Mucosa of gallbladder (tissue), 1 donor: ENCODE data around the gene OR13J1. TPM values are rescaled to one million over a fixed set of nuclear protein-coding genes. Genes with fewer than 3 reads are reported as not detected.
"Not testable (repeated sequence)": the region's sequence is repeated elsewhere in the genome, so short reads cannot be mapped to it uniquely, and the experiment has no call there.

Experiments
- DNase-seq: peaks from one replicate; pipeline ENCODE4 v3.0.0-alpha.2; 2020; ENCODE audit warnings: low spot score
- total RNA-seq: library from RNA; stranded (reverse); gene quantifications from one replicate; pipeline ENCODE4 v1.2.1, GENCODE V29; 2021
- donor health status: DM: no; HTN: no; CAD: no.

OR13J1 gene, protein sequence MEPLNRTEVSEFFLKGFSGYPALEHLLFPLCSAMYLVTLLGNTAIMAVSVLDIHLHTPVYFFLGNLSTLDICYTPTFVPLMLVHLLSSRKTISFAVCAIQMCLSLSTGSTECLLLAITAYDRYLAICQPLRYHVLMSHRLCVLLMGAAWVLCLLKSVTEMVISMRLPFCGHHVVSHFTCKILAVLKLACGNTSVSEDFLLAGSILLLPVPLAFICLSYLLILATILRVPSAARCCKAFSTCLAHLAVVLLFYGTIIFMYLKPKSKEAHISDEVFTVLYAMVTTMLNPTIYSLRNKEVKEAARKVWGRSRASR
- total RNA-seq, result not detected

- no peak for DNase-seq
Measured at GRCh38 chr9:35870351-35870923, at the start of gene OR13J1. OR13J1 (minus strand) TSS chr9:35870401; CDS start chr9:35870401, 0 bp downstream.

DNA sequence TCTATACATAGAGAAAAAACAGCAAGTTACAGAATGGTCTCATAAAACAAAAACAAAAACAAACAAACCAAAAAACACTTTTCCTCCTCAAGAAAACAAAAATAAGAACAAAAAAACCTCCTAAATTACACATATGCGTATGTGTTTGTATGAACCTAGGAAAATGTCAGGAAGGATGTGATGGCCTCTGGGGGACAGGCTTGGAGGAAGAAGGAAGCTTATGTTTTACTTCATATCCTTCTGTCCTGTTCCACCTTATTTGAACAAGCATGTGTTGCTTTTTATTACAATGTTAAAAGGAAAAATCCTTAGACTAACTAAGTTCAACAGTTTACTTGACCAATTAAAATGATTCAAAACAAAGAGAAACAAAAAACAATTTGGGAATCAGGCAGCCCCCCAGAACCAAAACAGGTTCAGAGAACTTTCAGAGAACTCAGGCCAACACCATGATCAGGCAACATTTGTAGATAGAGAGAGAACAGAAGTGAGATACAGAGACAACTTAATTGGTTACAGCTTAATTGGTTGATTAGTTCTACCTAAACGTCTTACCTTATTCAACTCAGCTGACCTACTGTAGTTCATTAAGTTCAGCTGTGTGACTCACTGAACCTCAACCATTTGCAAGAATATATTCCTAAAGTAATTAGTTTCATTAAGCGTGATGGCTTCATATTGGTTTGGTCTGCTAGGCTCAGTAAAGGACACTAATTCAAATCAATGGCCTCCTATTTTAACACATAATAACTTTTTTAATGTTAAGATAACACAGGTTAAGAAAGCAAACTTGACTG is 49.2 kb upstream of the OR13J1 start:
- no peak for DNase-seq

GRCh38 chr9:35918780-35919179 is 48.6 kb upstream of the OR13J1 start:
- DNase-seq, result no peak

GRCh38 chr9:35917261-35917660 is 47.1 kb upstream of the OR13J1 start:
- no peak for DNase-seq

DNA sequence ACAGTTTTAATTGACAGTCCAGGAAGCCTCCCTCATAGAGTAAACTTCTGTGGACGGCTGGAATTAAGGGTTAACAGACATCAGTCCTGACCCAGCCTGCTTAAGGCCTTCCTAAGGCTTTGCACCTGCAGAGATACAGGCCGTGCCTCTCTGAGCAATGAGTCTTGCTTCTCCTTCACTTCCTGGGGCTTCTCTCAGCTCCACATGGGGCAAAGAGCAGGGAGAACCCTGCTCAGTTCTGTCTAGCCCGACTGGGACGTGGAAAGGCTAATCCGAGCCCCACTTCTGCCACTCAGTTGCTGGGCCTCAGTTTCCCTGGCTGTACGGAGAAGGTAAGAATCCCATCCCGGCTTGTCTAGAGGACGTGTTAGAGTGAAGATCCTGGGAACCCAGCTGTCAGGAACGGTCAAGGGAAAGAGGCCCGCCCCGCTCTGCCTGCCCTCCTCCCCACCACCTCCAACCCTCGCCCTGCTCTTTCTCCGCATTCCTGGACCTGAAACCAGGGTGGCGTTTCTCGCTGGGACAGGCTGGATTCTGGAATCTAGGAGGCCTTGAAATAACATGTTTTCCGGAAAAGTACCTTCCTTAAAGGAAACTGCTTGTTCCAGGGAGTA is 45.6 kb upstream of the OR13J1 start:
- DNase-seq, result no peak

DNA sequence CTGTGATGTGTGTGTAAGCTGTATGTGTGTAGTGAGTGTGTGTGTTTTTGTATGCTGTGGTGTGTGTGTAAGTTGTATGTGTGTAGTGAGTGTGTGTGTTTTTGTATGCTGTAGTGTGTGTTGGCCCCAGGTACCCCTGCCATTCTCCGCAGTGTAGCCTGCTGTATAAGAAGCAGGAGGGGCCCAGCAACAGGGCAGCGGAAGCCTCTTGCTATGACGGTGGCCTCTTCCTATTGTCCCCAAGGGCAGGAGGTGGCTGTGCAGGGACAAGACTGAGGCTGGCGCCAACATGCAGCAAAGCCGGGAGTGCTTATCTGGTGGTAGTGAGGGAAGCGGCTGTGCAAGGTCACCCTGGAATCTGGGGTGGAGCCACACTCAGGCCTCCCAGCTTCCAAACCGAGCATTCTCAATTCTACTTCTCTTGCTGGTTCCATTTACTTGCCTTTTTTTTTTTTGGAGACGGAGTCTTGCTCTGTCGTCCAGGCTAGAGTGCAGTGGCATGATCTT is 44.2 kb upstream of the OR13J1 start:
- peak; percentile 71 for DNase-seq

GRCh38 chr9:35913429-35913828 is 43.2 kb upstream of the OR13J1 start:
- not testable (repeated sequence) for DNase-seq

DNA sequence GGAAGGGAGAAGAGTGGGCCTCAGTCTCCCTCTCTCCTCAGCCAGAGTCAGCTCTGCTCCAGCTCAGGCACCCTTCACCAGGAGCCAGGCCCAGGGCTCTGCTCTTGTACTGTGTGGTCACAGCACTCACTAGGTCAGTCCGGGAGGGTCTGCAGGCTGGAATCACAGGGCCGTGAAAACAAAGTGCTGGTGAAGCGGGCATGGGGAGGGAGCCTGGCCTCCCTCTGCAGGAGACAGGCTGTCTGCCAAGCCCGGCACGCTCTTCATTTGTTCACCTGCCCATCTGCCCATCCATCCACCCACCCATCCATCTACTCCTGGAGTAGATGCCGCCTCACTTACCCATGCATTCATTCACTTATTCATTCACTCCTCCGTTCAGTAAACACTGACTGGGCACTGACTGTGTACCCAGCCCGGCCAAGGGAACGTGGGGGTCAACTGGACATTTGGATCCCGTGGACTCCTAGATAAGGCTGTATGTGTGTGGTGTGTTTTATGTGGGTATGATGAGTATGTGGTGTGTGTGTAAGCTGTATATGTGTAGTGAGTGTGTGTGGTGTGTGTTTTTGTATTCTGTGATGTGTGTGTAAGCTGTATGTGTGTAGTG is 42.7 kb upstream of the OR13J1 start:
- no peak for DNase-seq

GRCh38 chr9:35911690-35912089 is 41.5 kb upstream of the OR13J1 start:
- no peak for DNase-seq

DNA sequence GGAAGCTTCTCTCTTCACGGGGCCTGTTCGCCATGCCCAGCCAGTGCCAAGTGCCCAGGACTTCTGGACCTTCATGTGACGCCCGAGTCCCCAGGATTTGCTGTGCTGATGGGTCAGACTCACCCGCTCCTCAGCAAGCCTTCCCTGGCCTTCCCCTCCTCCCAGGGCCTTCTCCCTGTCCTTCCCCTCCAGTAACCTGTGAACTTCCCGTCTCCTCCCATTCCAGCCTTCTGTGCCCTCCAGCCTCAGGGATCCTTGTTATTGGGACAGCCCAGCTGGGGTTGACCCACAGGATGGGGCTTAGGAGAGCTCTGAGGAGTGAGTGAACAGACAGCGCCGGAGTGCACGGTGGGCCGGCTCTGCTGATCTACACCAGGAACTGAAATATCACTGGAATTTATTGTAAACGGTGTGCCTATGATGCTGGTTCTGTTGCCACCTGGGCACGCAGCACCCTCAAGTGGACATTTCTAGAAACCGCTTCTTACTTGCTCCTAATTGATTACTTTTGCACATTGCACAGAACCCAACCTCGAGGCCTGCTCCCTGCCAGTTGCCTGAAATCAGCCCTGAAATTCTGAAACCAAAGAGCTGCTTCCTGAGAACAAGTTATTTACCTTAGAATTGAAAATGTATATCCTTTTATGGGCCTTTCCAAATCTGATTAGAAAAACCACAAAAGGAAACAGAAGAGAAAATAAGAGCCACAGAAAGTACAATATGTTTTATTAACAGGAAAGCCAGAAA is 40.6 kb upstream of the OR13J1 start:
- peak; percentile 62 for DNase-seq

GRCh38 chr9:35909687-35910612 is 39.7 kb upstream of the OR13J1 start:
- no peak for DNase-seq

GRCh38 chr9:35909274-35909673 is 39.1 kb upstream of the OR13J1 start, which contains the start of gene SPAAR:
SPAAR (plus strand) TSS chr9:35909490; CDS start chr9:35910464, 974 bp downstream.
- DNase-seq, result no peak

DNA sequence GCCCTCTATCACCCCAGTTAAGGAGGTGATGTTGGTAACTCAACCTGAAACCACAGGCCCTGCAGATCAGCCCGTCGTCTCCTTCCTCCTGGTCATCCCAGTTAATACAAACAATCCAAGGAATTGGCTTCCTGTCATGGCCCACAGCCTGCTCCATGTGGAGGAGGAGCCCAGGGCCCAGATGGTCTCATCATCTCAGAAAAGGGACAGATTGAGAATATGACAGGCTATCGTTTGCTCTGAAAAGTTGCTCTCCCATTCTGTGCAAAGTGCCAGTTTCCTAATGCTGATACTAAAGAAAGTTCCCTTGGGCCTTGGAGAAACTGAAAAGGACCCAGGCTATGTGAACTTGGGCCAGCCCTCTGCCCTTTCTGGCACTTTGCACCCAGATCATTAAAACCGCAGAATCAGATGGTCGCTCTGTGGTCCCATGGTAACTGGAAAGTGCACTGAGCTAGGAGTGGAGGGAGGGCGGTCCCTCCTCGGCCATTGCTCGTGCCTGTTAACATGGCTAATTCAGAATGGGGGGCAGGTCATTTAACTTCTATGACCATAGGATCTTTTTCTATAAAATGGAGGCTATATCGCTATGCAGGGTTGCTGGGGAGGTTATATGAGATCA is 38.4 kb upstream of the OR13J1 start:
- no peak for DNase-seq

GRCh38 chr9:35907711-35908503 is 37.7 kb upstream of the OR13J1 start:
- DNase-seq, result peak; percentile 54

GRCh38 chr9:35906923-35907699 is 36.9 kb upstream of the OR13J1 start:
- DNase-seq, result no peak

DNA sequence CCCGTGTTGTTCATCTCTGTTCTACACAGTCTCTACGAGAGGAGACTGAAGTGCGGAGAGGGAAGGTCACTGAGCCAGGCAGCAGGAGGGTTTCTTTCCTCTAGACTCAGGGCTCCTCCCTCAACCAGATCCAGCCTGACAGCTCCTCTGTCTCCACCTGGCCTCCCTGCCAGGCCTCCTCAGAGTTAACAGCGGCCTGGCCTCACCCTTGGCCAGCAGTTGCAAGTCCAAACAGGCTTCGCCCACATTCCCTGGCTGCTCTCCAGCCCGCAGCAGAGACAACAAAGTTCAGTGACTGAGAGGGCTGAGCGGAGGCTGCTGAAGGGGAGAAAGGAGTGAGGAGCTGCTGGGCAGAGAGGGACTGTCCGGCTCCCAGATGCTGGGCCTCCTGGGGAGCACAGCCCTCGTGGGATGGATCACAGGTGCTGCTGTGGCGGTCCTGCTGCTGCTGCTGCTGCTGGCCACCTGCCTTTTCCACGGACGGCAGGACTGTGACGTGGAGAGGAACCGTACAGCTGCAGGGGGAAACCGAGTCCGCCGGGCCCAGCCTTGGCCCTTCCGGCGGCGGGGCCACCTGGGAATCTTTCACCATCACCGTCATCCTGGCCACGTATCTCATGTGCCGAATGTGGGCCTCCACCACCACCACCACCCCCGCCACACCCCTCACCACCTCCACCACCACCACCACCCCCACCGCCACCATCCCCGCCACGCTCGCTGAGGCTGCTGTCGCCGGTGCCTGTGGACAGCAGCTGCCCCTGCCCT is 35.9 kb upstream of the OR13J1 start, which contains the start of gene HRCT1:
HRCT1 (plus strand) TSS at position 291 of the 768 bp plus-strand sequence; CDS start at position 377, 86 bp downstream.
- peak; percentile 93 for DNase-seq
